KMS-11 (cell line): Measurements from ENCODE around the gene PIK3CA.
"Not testable (repeated sequence)": the region's sequence is repeated elsewhere in the genome, so short reads cannot be mapped to it uniquely, and the experiment has no call there.

Source experiments
- H2AFZ ChIP-seq: fragments of 200-600 bp; sonication (generic); 2 replicates; pipeline ENCODE4 v1.6.1; 2016; ENCODE audit warnings: antibody characterized with exemption, mixed run types, low read depth
- H3K27ac ChIP-seq: fragments of 200-600 bp; sonication (generic); 2 replicates; pipeline ENCODE4 v1.6.1; 2016; ENCODE audit warnings: mild to moderate bottlenecking, mixed run types
- H3K27me3 ChIP-seq: fragments of 200-600 bp; sonication (generic); 2 replicates; pipeline ENCODE4 v1.6.1; 2017; ENCODE audit warnings: mild to moderate bottlenecking, low read depth, mixed run types, moderate library complexity; ENCODE audit not compliant: insufficient read depth
- H3K36me3 ChIP-seq: fragments of 200-600 bp; sonication (generic); 2 replicates; pipeline ENCODE4 v1.6.1; 2017; ENCODE audit warnings: mild to moderate bottlenecking, mixed run types; ENCODE audit not compliant: insufficient read depth
- H3K4me1 ChIP-seq: fragments of 200-600 bp; sonication (generic); 2 replicates; pipeline ENCODE4 v1.6.1; 2016; ENCODE audit warnings: mild to moderate bottlenecking, low read depth, mixed run types; ENCODE audit not compliant: poor library complexity, severe bottlenecking
- H3K4me2 ChIP-seq: fragments of 200-600 bp; sonication (generic); 2 replicates; pipeline ENCODE4 v1.7.0; 2016; ENCODE audit warnings: mild to moderate bottlenecking, mixed run types
- H3K4me3 ChIP-seq: fragments of 200-600 bp; sonication (generic); IDR thresholded peaks from 2 replicates; pipeline ENCODE4 v1.6.1; 2017; ENCODE audit warnings: low read depth, low read length, mixed read lengths; ENCODE audit not compliant: insufficient read depth
- H3K79me2 ChIP-seq: fragments of 200-600 bp; sonication (generic); 2 replicates; pipeline ENCODE4 v1.6.1; 2016; ENCODE audit warnings: low read depth, mixed run types; ENCODE audit not compliant: insufficient read depth
- H3K9ac ChIP-seq: fragments of 200-600 bp; sonication (generic); 2 replicates; pipeline ENCODE4 v1.6.1; 2016; ENCODE audit warnings: mild to moderate bottlenecking, mixed run types
- H4K20me1 ChIP-seq: fragments of 200-600 bp; sonication (generic); 2 replicates; pipeline ENCODE4 v1.6.1; 2016; ENCODE audit warnings: mild to moderate bottlenecking, mixed run types; ENCODE audit not compliant: insufficient read depth
- CTCF ChIP-seq: fragments of 200-600 bp; sonication (generic); conservative IDR thresholded peaks from 2 replicates; pipeline ENCODE4 v1.6.1; 2017; ENCODE audit warnings: low read depth, mild to moderate bottlenecking, antibody characterized with exemption, low read length, moderate library complexity, mixed read lengths

Gene PIK3CA

GRCh38 chr3:179233043-179233442, 84.9 kb downstream of the PIK3CA start:
- Histone ChIP-seq H3K4me1 (peaks cover 12% of the 10 kb centered on the region), H3K79me2 (no peaks in the 10 kb centered on the region), H3K27ac (no peak overlapping the region), H3K9ac (no peak overlapping the region), H3K4me2 (no peak overlapping the region), H3K4me3 (no peak overlapping the region), H3K36me3 (no peaks in the 10 kb centered on the region), H3K27me3 (no peaks in the 10 kb centered on the region), H4K20me1 (no peaks in the 10 kb centered on the region), H2AFZ (no peak overlapping the region)
- no peak for TF ChIP-seq CTCF

GRCh38 chr3:179234199-179234598, 86.0 kb downstream of the PIK3CA start:
- Histone ChIP-seq H3K79me2 (no peaks in the 10 kb centered on the region), H3K27me3 (no peaks in the 10 kb centered on the region), H2AFZ (no peak overlapping the region), H3K9ac (no peak overlapping the region), H3K36me3 (no peaks in the 10 kb centered on the region), H3K4me1 (peaks cover 12% of the 10 kb centered on the region), H3K4me2 (no peak overlapping the region), H3K4me3 (no peak overlapping the region), H4K20me1 (no peaks in the 10 kb centered on the region), H3K27ac (no peak overlapping the region)
- TF ChIP-seq CTCF = no peak

GRCh38 chr3:179236669-179237301, 88.6 kb downstream of the PIK3CA start:
- Histone ChIP-seq H3K27me3 (no peaks in the 10 kb centered on the region), H3K4me2 (0 out of 2 replicates have a peak overlapping the region, but pooled peaks have one; percentile 3), H3K4me3 (no peak overlapping the region), H3K79me2 (no peaks in the 10 kb centered on the region), H2AFZ (no peak overlapping the region), H4K20me1 (no peaks in the 10 kb centered on the region), H3K4me1 (peaks cover 20% of the 10 kb centered on the region), H3K9ac (no peak overlapping the region), H3K36me3 (no peaks in the 10 kb centered on the region), H3K27ac (no peak overlapping the region)
- no peak for TF ChIP-seq CTCF

GRCh38 chr3:179240299-179240698, 92.1 kb downstream of the PIK3CA start:
- H3K4me3 ChIP-seq, H3K9ac ChIP-seq, H3K27ac ChIP-seq, H2AFZ ChIP-seq, H3K27me3 ChIP-seq, H3K36me3 ChIP-seq, H4K20me1 ChIP-seq, H3K79me2 ChIP-seq: not testable (repeated sequence)
- peaks cover 20% of the 10 kb centered on the region for H3K4me1 ChIP-seq
- 0 out of 2 replicates have a peak overlapping the region, but pooled peaks have one; percentile 5 for H3K4me2 ChIP-seq

GRCh38 chr3:179242859-179243258, 94.7 kb downstream of the PIK3CA start:
- H3K27me3 ChIP-seq, H3K4me1 ChIP-seq, H3K4me3 ChIP-seq, H3K27ac ChIP-seq, H2AFZ ChIP-seq, H4K20me1 ChIP-seq, H3K36me3 ChIP-seq, H3K9ac ChIP-seq, H3K4me2 ChIP-seq, H3K79me2 ChIP-seq: not testable (repeated sequence)
